IPS DF 19.7 (cell line): ENCODE results near the gene TASL.
"Not testable (repeated sequence)": the region's sequence is repeated elsewhere in the genome, so short reads cannot be mapped to it uniquely, and the experiment has no call there.

Experiments used
- DNase-seq: peaks from one replicate; pipeline ENCODE4 v3.0.0-alpha.2; 2013; ENCODE audit warnings: low read depth, low spot score

The TASL gene

GRCh38 chrX:30577362-30577991 is at the start of gene TASL:
Gene TASL (minus strand): TSS chrX:30577766. CDS start chrX:30560355, 17,411 bp downstream.
- no peak for DNase-seq

GRCh38 chrX:30626402-30626801 is 48.8 kb upstream of the TASL start:
- DNase-seq, result no peak

GRCh38 chrX:30622361-30622760 is 44.8 kb upstream of the TASL start:
- DNase-seq, result no peak

GRCh38 chrX:30620980-30621618 is 43.5 kb upstream of the TASL start:
- no peak for DNase-seq

- no peak for DNase-seq
Observed at GRCh38 chrX:30620125-30620524, 42.6 kb upstream of the TASL start.

GRCh38 chrX:30618160-30618765 is 40.7 kb upstream of the TASL start:
- no peak for DNase-seq

GRCh38 chrX:30615229-30615628 is 37.7 kb upstream of the TASL start:
- DNase-seq, result no peak

GRCh38 chrX:30613721-30614120 is 36.2 kb upstream of the TASL start:
- DNase-seq, result no peak

GRCh38 chrX:30612250-30612655 is 34.7 kb upstream of the TASL start:
- DNase-seq, result no peak

- no peak for DNase-seq
Observed at GRCh38 chrX:30610026-30610425, 32.5 kb upstream of the TASL start.

GRCh38 chrX:30607155-30607554 is 29.6 kb upstream of the TASL start:
- no peak for DNase-seq

GRCh38 chrX:30600269-30601176 is 23.0 kb upstream of the TASL start:
- DNase-seq, result not testable (repeated sequence)

- no peak for DNase-seq
Observed at GRCh38 chrX:30597216-30598012, 19.8 kb upstream of the TASL start.

- no peak for DNase-seq
Observed at GRCh38 chrX:30593440-30594200, 16.1 kb upstream of the TASL start.

- DNase-seq, result no peak
Observed at GRCh38 chrX:30592831-30593230, 15.3 kb upstream of the TASL start.

GRCh38 chrX:30590368-30590767 is 12.8 kb upstream of the TASL start:
- no peak for DNase-seq

- no peak for DNase-seq
Observed at GRCh38 chrX:30589146-30589888, 11.8 kb upstream of the TASL start.

- DNase-seq, result no peak
Observed at GRCh38 chrX:30586516-30586915, 8.9 kb upstream of the TASL start.

GRCh38 chrX:30582664-30583063 is 5.1 kb upstream of the TASL start:
- DNase-seq, result no peak

- DNase-seq, result no peak
Observed at GRCh38 chrX:30580641-30581040, 3.1 kb upstream of the TASL start.
